Embryonic facial prominence (tissue), 1 donor: ENCODE data around the gene ASCC3.

ENCODE experiments used
- DNase-seq: peaks from one replicate; pipeline ENCODE4 v3.0.0-alpha.2; 2016; ENCODE audit errors: extremely low spot score

The ASCC3 gene

GRCh38 chr6:100493206-100493888, 387.8 kb downstream of the ASCC3 start:
- DNase-seq: no peak

- DNase-seq: no peak
Measured at GRCh38 chr6:100491952-100492670, 389.0 kb downstream of the ASCC3 start.

- DNase-seq: no peak
Measured at GRCh38 chr6:100490065-100490464, 391.1 kb downstream of the ASCC3 start.

GRCh38 chr6:100488244-100488643, 392.9 kb downstream of the ASCC3 start:
- DNase-seq: no peak

- no peak for DNase-seq
Measured at GRCh38 chr6:100487638-100488037, 393.5 kb downstream of the ASCC3 start.

GRCh38 chr6:100485268-100485667, 395.9 kb downstream of the ASCC3 start:
- no peak for DNase-seq

- no peak for DNase-seq
Measured at GRCh38 chr6:100484474-100484873, 396.7 kb downstream of the ASCC3 start.

- DNase-seq: no peak
Measured at GRCh38 chr6:100482698-100483097, 398.4 kb downstream of the ASCC3 start.

GRCh38 chr6:100479179-100480035, 401.7 kb downstream of the ASCC3 start:
- no peak for DNase-seq

- DNase-seq: no peak
Measured at GRCh38 chr6:100475554-100476320, 405.4 kb downstream of the ASCC3 start.

GRCh38 chr6:100473182-100473581, 407.9 kb downstream of the ASCC3 start:
- DNase-seq: no peak

GRCh38 chr6:100472674-100473073, 408.5 kb downstream of the ASCC3 start:
- no peak for DNase-seq

GRCh38 chr6:100470422-100471120, 410.6 kb downstream of the ASCC3 start:
- DNase-seq: no peak

- no peak for DNase-seq
Measured at GRCh38 chr6:100469101-100469859, 411.8 kb downstream of the ASCC3 start.

- no peak for DNase-seq
Measured at GRCh38 chr6:100468016-100468622, 413.0 kb downstream of the ASCC3 start.

- DNase-seq: no peak
Measured at GRCh38 chr6:100467129-100468015, 413.8 kb downstream of the ASCC3 start.

- no peak for DNase-seq
Measured at GRCh38 chr6:100466410-100467128, 414.6 kb downstream of the ASCC3 start.
